Heart left ventricle (tissue), 13 donors: ENCODE data around the gene CDC16.

Source experiments
- POLR2A ChIP-seq, 2 donors: fragments of 450-650 bp; IDR thresholded peaks; one replicate each; pipeline ENCODE4 v1.6.1; 2017; ENCODE audit warnings: antibody characterized with exemption in 2 of 2, mild to moderate bottlenecking in 2 of 2, moderate library complexity in 2 of 2
- TF ChIP-seq, protein P1 (sequence below), 12 donors: fragments of 200-600 bp; sonication (generic) in 4 of 12; IDR thresholded peaks; one replicate each; pipeline versions ENCODE4 v1.5.0 to v1.8.0; 2018 to 2022; ENCODE audit warnings: antibody characterized with exemption in 12 of 12, mild to moderate bottlenecking in 5 of 12
- donor health status: ischemic (EF 13 %, LVEDD 7.1; RV severe dilation, severe dysfunction).
- donor health status: DM: no; HTN: yes; CAD: no.
- donor health status: DM: no; HTN: no; CAD: no.
- donor health status: ischemic (EF 25% LVEDD 6.9; RV normal size, moderate dysfunction).
- donor health status: ischemic (EF 25% LVEDD 5.7; RV mildly dilated, moderate dysfunction).
- donor health status: ischemic (EF 35%, LVEDD 5.7; RV mildly dilated, moderate dysfunction).
- donor health status: nonischemic (EF 11% LVEDD 7.7; RV severe dilation, severe dysfunction).
- donor health status: DM: yes; HTN: yes; CAD: no.
- donor health status: PGD.
- donor health status: ischemic (EF 29% LVEDD 5.4; RV normal size, mild dysfunction).
- donor health status: nonischemic (EF 23%, LVEDD 6.1; RV moderate dilation, normal function).

DNA sequence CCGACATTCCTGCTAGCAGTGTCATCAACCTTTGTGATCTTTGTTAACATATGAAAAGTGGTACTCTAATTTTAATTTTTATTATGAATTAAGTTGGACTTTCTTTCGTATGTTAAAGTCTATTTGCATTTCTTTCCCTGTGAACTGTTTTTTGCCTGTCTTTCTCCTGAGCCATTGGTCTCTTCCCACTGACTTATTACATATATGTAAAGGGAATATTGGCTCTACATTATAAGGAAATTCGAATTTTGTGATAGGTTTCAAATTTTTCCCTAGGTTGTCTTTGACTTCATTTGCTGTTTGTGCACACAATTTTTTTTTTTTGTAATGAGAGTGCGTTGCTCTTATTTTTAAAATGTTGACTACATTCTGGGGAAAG, 442 bp upstream of the CDC16 start:
- TF ChIP-seq, protein P1, sequence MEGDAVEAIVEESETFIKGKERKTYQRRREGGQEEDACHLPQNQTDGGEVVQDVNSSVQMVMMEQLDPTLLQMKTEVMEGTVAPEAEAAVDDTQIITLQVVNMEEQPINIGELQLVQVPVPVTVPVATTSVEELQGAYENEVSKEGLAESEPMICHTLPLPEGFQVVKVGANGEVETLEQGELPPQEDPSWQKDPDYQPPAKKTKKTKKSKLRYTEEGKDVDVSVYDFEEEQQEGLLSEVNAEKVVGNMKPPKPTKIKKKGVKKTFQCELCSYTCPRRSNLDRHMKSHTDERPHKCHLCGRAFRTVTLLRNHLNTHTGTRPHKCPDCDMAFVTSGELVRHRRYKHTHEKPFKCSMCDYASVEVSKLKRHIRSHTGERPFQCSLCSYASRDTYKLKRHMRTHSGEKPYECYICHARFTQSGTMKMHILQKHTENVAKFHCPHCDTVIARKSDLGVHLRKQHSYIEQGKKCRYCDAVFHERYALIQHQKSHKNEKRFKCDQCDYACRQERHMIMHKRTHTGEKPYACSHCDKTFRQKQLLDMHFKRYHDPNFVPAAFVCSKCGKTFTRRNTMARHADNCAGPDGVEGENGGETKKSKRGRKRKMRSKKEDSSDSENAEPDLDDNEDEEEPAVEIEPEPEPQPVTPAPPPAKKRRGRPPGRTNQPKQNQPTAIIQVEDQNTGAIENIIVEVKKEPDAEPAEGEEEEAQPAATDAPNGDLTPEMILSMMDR (IDR thresholded peaks at IDR 0.05) = no peak
- TF ChIP-seq POLR2A (IDR thresholded peaks at IDR 0.05) = no peak
